ENCODE data around the gene TEX38.

DNA sequence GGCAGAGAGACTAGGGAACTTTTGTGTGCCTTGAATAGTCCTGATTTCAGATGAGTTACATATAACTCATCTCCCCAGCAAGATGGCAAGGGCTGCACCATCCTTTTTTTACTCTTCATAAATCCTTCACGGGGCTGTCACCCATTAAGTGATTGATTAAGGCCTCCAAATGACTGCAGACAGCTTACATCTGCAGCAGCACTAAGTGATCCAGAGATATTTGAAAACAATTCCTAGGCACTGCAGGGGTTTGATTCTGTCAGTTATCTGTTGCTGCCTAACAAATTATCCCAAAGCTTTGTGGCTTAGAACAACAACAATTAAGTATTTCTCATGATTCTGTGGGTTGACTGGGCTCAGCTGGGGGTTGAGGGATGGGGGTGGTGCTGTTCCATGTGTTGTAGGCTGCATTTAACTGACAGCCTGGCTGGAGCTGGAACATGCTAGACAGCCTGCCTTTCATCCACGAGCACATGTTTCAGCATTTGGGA is 19.3 kb downstream of the TEX38 start:
- no peak for TF ChIP-seq EP300 (IDR thresholded peaks at IDR 0.05)
- TF ChIP-seq, protein P1, sequence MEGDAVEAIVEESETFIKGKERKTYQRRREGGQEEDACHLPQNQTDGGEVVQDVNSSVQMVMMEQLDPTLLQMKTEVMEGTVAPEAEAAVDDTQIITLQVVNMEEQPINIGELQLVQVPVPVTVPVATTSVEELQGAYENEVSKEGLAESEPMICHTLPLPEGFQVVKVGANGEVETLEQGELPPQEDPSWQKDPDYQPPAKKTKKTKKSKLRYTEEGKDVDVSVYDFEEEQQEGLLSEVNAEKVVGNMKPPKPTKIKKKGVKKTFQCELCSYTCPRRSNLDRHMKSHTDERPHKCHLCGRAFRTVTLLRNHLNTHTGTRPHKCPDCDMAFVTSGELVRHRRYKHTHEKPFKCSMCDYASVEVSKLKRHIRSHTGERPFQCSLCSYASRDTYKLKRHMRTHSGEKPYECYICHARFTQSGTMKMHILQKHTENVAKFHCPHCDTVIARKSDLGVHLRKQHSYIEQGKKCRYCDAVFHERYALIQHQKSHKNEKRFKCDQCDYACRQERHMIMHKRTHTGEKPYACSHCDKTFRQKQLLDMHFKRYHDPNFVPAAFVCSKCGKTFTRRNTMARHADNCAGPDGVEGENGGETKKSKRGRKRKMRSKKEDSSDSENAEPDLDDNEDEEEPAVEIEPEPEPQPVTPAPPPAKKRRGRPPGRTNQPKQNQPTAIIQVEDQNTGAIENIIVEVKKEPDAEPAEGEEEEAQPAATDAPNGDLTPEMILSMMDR (IDR thresholded peaks at IDR 0.05): no peak
- no peak for TF ChIP-seq POLR2A (IDR thresholded peaks at IDR 0.05)
